K562 (cell line): ENCODE measurements around the gene TULP4. TPM values are rescaled to one million over a fixed set of nuclear protein-coding genes. Genes with fewer than 3 reads are reported as not detected.

Source experiments
- ATAC-seq: fragments of 200-7000 bp; cut with Tn5 transposase; 3 replicates; pipeline ENCODE4 v1.9.1; 2020; ENCODE audit warnings: moderate library complexity
- BruUV-seq: library from RNA; stranded (reverse); fragments of 400-500 nt; replicated peaks from 2 replicates; lab custom pipeline; 2021; lab: Mats Ljungman, UMichigan
- CTCF ChIA-PET: fragments of 300-600 bp; formaldehyde crosslinking; extraction: SDS; loops from one replicate; lab custom pipeline; 2021; ENCODE audit warnings: low intra/inter-chr PET ratio; lab: Yijun Ruan, JAX
- POLR2A ChIA-PET: fragments of 300-600, 350-650 bp; sonication (Branson Sonifier 250); formaldehyde crosslinking; extraction: SDS; loops from one replicate; lab custom pipeline; 2021; ENCODE audit warnings: antibody characterized with exemption, inconsistent platforms; lab: Yijun Ruan, JAX
- DNase-seq, 4 experiments: peaks; one replicate each; pipeline versions ENCODE4 v3.0.0 to v3.0.0-alpha.2; 2011 to 2018; ENCODE audit warnings: low spot score in 3 of 4, mixed read lengths in 3 of 4; ENCODE audit errors: extremely low read depth in 1 of 4
- FAIRE-seq: peaks from 2 replicates; lab custom pipeline; 2011; peaks lifted over from hg19 to GRCh38; lab: Jason Lieb, UNC
- H2AFZ ChIP-seq: 2 replicates; pipeline ENCODE4 v1.6.0; 2011; ENCODE audit warnings: low read depth, low read length, control low read depth, inconsistent platforms
- H3K27ac ChIP-seq: fragments of 200-600 bp; 3 replicates; pipeline ENCODE4 v1.8.0; 2011; ENCODE audit warnings: low read depth, mild to moderate bottlenecking, control low read depth, inconsistent platforms, low read length, moderate library complexity, mixed read lengths; ENCODE audit errors: extremely low read depth
- H3K27me3 ChIP-seq, 2 experiments: fragments of 300-600 bp in 1 of 2; 2 replicates in 1 of 2; 3 replicates in 1 of 2; pipeline versions ENCODE4 v1.6.0 to v1.8.0; 2011; ENCODE audit warnings: inconsistent platforms in 2 of 2, low read length in 2 of 2, mild to moderate bottlenecking in 1 of 2, mixed read lengths in 1 of 2, moderate library complexity in 1 of 2; ENCODE audit not compliant: control insufficient read depth in 2 of 2, insufficient read depth in 2 of 2
- H3K36me3 ChIP-seq: fragments of 300-600 bp; 3 replicates; pipeline ENCODE4 v1.8.0; 2011; ENCODE audit warnings: mild to moderate bottlenecking, low read length, inconsistent platforms; ENCODE audit not compliant: control insufficient read depth, insufficient read depth
- H3K4me1 ChIP-seq, 2 experiments: fragments of 200-600 bp in 1 of 2; replicated peaks in 1 of 2; 2 replicates in 1 of 2; 3 replicates in 1 of 2; pipeline versions ENCODE4 v1.5.1 to v1.8.0; 2011; ENCODE audit warnings: inconsistent platforms in 2 of 2, low read length in 2 of 2, mild to moderate bottlenecking in 1 of 2, mixed read lengths in 1 of 2, moderate library complexity in 1 of 2; ENCODE audit not compliant: control insufficient read depth in 2 of 2, insufficient read depth in 2 of 2
- H3K4me2 ChIP-seq: 2 replicates; pipeline ENCODE4 v1.6.1; 2011; ENCODE audit warnings: low read length, control low read depth, inconsistent platforms, mixed read lengths; ENCODE audit not compliant: insufficient read depth
- H3K4me3 ChIP-seq: fragments of 200-600 bp; sonication (generic), shearing (Covaris generic); 2 replicates; pipeline ENCODE4 v1.5.1; 2016; ENCODE audit warnings: control low read depth, inconsistent platforms
- H3K79me2 ChIP-seq: fragments of 200-600 bp; 3 replicates; pipeline ENCODE4 v1.8.0; 2011; ENCODE audit warnings: low read length, inconsistent platforms; ENCODE audit not compliant: control insufficient read depth, insufficient read depth
- H3K9ac ChIP-seq, 2 experiments: 2 replicates each; pipeline versions ENCODE4 v1.6.0 to v1.6.1; 2011; ENCODE audit warnings: low read depth in 2 of 2, low read length in 2 of 2, control low read depth in 1 of 2, inconsistent platforms in 1 of 2, mild to moderate bottlenecking in 1 of 2, mixed read lengths in 1 of 2; ENCODE audit not compliant: insufficient read depth in 1 of 2
- H3K9me1 ChIP-seq: one replicate; pipeline ENCODE4 v1.6.0; 2011; ENCODE audit warnings: inconsistent platforms, mild to moderate bottlenecking, low read length, moderate library complexity; ENCODE audit not compliant: control insufficient read depth, insufficient read depth
- H3K9me3 ChIP-seq: replicated peaks from 2 replicates; pipeline ENCODE4 v1.5.1; 2011; ENCODE audit warnings: low read depth, low read length, inconsistent platforms; ENCODE audit not compliant: control insufficient read depth, insufficient read depth
- H4K20me1 ChIP-seq: replicated peaks from 2 replicates; pipeline ENCODE4 v1.6.1; 2011; ENCODE audit warnings: low read length, inconsistent platforms, mixed read lengths; ENCODE audit not compliant: control insufficient read depth, insufficient read depth
- BRF1 ChIP-seq: IDR thresholded peaks from 3 replicates; pipeline ENCODE4 v1.6.1; 2011; ENCODE audit warnings: borderline replicate concordance, mild to moderate bottlenecking; ENCODE audit not compliant: insufficient read length; ENCODE audit errors: extremely low read depth
- CREB3L1 ChIP-seq: fragments of 450-650 bp; IDR thresholded peaks from 2 replicates; pipeline ENCODE4 v1.6.1; 2014; ENCODE audit warnings: low read depth, mild to moderate bottlenecking, moderate library complexity, borderline replicate concordance
- EP400 ChIP-seq: fragments of 450-650 bp; IDR thresholded peaks from 2 replicates; pipeline ENCODE4 v1.6.1; 2017; ENCODE audit warnings: antibody characterized with exemption, mild to moderate bottlenecking, moderate library complexity
- FOXP1 ChIP-seq: sonication (generic); formaldehyde crosslinking; IDR thresholded peaks from 2 replicates; pipeline ENCODE4 v1.8.0; 2022; ENCODE audit warnings: mild to moderate bottlenecking, missing genetic modification reagents
- NCOA6 ChIP-seq: fragments of 450-650 bp; IDR thresholded peaks from 2 replicates; pipeline ENCODE4 v1.6.1; 2017; ENCODE audit warnings: mild to moderate bottlenecking
- PHF8 ChIP-seq: fragments of 200-600 bp; sonication (generic); IDR thresholded peaks from 2 replicates; pipeline ENCODE4 v1.6.1; 2012; ENCODE audit warnings: mixed run types, mild to moderate bottlenecking, inconsistent platforms, low read length, moderate library complexity, borderline replicate concordance
- POU5F1 ChIP-seq: fragments of 150-350 bp; IDR thresholded peaks from 2 replicates; pipeline ENCODE4 v1.6.1; 2014; ENCODE audit warnings: borderline replicate concordance, low read length, low read depth, mild to moderate bottlenecking; ENCODE audit not compliant: partially characterized antibody
- RBM25 ChIP-seq: fragments of 200-400 bp; formaldehyde crosslinking; IDR thresholded peaks from 2 replicates; pipeline ENCODE4 v1.6.1; 2018; ENCODE audit warnings: low read length, low read depth, moderate library complexity; ENCODE audit not compliant: severe bottlenecking
- VEZF1 ChIP-seq: fragments of 200-800 bp; sonication (Bioruptor generic); IDR thresholded peaks from 2 replicates; pipeline ENCODE4 v1.6.1; 2017; ENCODE audit warnings: missing genetic modification characterization, missing compliant biosample characterization
- ZZZ3 ChIP-seq: fragments of 450-650 bp; IDR thresholded peaks from 2 replicates; pipeline ENCODE4 v1.6.1; 2016; ENCODE audit warnings: antibody characterized with exemption, mild to moderate bottlenecking, moderate library complexity
- WGBS: fragments of 100-300 bp; shearing (Covaris generic); methylation state at CpG from one replicate; pipeline ENCODE4 v1.1.6; 2016; ENCODE audit warnings: low coverage, mixed read lengths; ENCODE audit not compliant: insufficient coverage; ENCODE audit errors: missing lambda C conversion rate; 5-methylcytosine and 5-hydroxymethylcytosine counted together
- in situ Hi-C: fragments of 300-500 bp; cut with MboI; formaldehyde crosslinking; loops from 4 replicates; pipeline ENCODE4 v1.15.0; 2018; ENCODE audit warnings: inconsistent platforms, mixed read lengths
- intact Hi-C: fragments of 100-400 bp; cut with micrococcal nuclease; formaldehyde crosslinking; loops from 2 replicates; pipeline ENCODE4 v1.14.2; 2022
- polyA plus RNA-seq, 8 experiments: library from polyadenylated mRNA; depleted of rRNA in 4 of 8; stranded (reverse) in 5 of 8; unstranded in 3 of 8; fragments of >200 nt; fragmentation: Nextera tagmentation in 2 of 8; fragmentation: Illumina TruSeq in 1 of 8; extraction: Ambion mirVana in 2 of 8; extraction: Trizol in 1 of 8; gene quantifications; 2 replicates each; pipeline versions ENCODE4 v1.2.1 to v1.2.3, GENCODE V29; 2011 to 2014; ENCODE audit warnings: inconsistent platforms in 1 of 8, missing spikeins in 1 of 8
- total RNA-seq, 7 experiments: library from RNA; depleted of rRNA in 6 of 7; stranded (reverse); fragments of >200 nt in 6 of 7; fragmentation: Illumina TruSeq in 2 of 7; extraction: Trizol in 2 of 7; gene quantifications; 2 replicates each; pipeline versions ENCODE4 v1.2.1 to v1.2.3, GENCODE V29; 2011 to 2021; ENCODE audit warnings: low replicate concordance in 1 of 7

Gene TULP4
- total and polyA plus RNA-seq, 9 of the 15 experiments (the other 6 are each of a cell fraction or from before 2014, with no cell fraction given): 1.2 to 50.4 (median 11.0) TPM

- 60% methylated on average over 3 of the region's 3 CpGs for WGBS
- ChIA-PET CTCF (no interaction called here), POLR2A (no interaction called here)
- DNase-seq: no peak
- no TSS peak for BruUV-seq
- no peaks in the 10 kb centered on the region for H3K9me3 ChIP-seq
- H3K9ac ChIP-seq: 0 out of 4 replicates have a peak overlapping the region, but pooled peaks of 1 of the 2 experiments have one; percentile 49
- FAIRE-seq: no peak
- no peak overlapping the region for H3K27ac ChIP-seq
- no peaks in the 10 kb centered on the region; the same call in 1 of the 2 replicates for H4K20me1 ChIP-seq
- H3K4me2 ChIP-seq: no peak overlapping the region
- no peak overlapping the region for H2AFZ ChIP-seq
- H3K4me1 ChIP-seq: no peaks in the 10 kb centered on the region
- TF ChIP-seq PHF8 (no peak), FOXP1 (CRISPR knock-in tag) (no peak), CREB3L1 (no peak), VEZF1 (CRISPR knock-in tag) (no peak), NCOA6 (no peak), EP400 (no peak), RBM25 (no peak), BRF1 (no peak), ZZZ3 (no peak), POU5F1 (no peak)
- no peaks in the 10 kb centered on the region for H3K9me1 ChIP-seq
- H3K36me3 ChIP-seq: no peaks in the 10 kb centered on the region
- no peaks in the 10 kb centered on the region for H3K27me3 ChIP-seq
- intact Hi-C loops (no loop called here), in situ Hi-C loops (no loop called here)
- H3K79me2 ChIP-seq: no peaks in the 10 kb centered on the region
- no peak overlapping the region for H3K4me3 ChIP-seq
- no peak for ATAC-seq
These were observed 64.4 kb downstream of the TULP4 start for GRCh38 chr6:158376631-158377081.
